HCT116 (cell line): ENCODE results near the gene TMEM61.

Source experiments
- CTCF ChIP-seq, 3 experiments: fragments of 200-600 bp in 1 of 3; sonication (generic) in 1 of 3; IDR thresholded peaks in 2 of 3; conservative IDR thresholded peaks in 1 of 3; 2 replicates each; pipeline ENCODE4 v1.5.1; 2012 to 2017; ENCODE audit warnings: low read depth in 2 of 3, low read length in 2 of 3, antibody characterized with exemption in 1 of 3, borderline replicate concordance in 1 of 3, control low read depth in 1 of 3, mild to moderate bottlenecking in 1 of 3, mixed read lengths in 1 of 3, mixed run types in 1 of 3, moderate library complexity in 1 of 3; ENCODE audit not compliant: insufficient read depth in 1 of 3
- EGR1 ChIP-seq: IDR thresholded peaks from 2 replicates; pipeline ENCODE4 v1.6.1; 2012; ENCODE audit warnings: low read depth
- EZH2phosphoT487 ChIP-seq: fragments of 200-600 bp; IDR thresholded peaks from 2 replicates; pipeline ENCODE4 v1.6.1; 2018; ENCODE audit warnings: antibody characterized with exemption, borderline replicate concordance
- ZNF274 ChIP-seq: fragments of 200-500 bp; sonication (Bioruptor generic); IDR thresholded peaks from 2 replicates; pipeline ENCODE4 v1.6.1; 2014; ENCODE audit warnings: mild to moderate bottlenecking, low read depth, low read length, inconsistent platforms

GRCh38 chr1:54936791-54937190 is 43.6 kb upstream of the TMEM61 start:
- no peak for TF ChIP-seq CTCF (IDR thresholded peaks at IDR 0.05 in 2 of 3, conservative IDR thresholded peaks at IDR 0.05 in 1 of 3; ENCODE audit: borderline replicate concordance in 1 of 3, insufficient read depth in 1 of 3, low read depth in 2 of 3, low read length in 2 of 3)
- no peak for TF ChIP-seq EGR1
- TF ChIP-seq EZH2phosphoT487: no peak
- TF ChIP-seq ZNF274: no peak
